HG03064 (cell line): Measurements from ENCODE around the gene TSPAN13.

Experiments
- ATAC-seq: cut with Tn5 transposase; IDR thresholded peaks from one replicate; pipeline ENCODE4 v1.9.1; 2021; ENCODE audit warnings: low read depth; ENCODE audit not compliant: unreplicated experiment

TSPAN13 gene

GRCh38 chr7:16810112-16810511, 56.6 kb downstream of the TSPAN13 start:
- no peak for ATAC-seq

- no peak for ATAC-seq
These were observed 57.0 kb downstream of the TSPAN13 start for GRCh38 chr7:16810573-16810972.

GRCh38 chr7:16811551-16811950, 58.0 kb downstream of the TSPAN13 start:
- no peak for ATAC-seq

- ATAC-seq: no peak
These were observed 59.1 kb downstream of the TSPAN13 start for GRCh38 chr7:16812542-16813231.

GRCh38 chr7:16813232-16813616, 59.7 kb downstream of the TSPAN13 start:
- no peak for ATAC-seq

- ATAC-seq: no peak
These were observed 61.4 kb downstream of the TSPAN13 start for GRCh38 chr7:16815001-16815400.

GRCh38 chr7:16816824-16817223, 63.3 kb downstream of the TSPAN13 start:
- no peak for ATAC-seq

GRCh38 chr7:16817536-16817935, 64.0 kb downstream of the TSPAN13 start:
- no peak for ATAC-seq

GRCh38 chr7:16818732-16819131, 65.2 kb downstream of the TSPAN13 start:
- no peak for ATAC-seq

GRCh38 chr7:16822029-16822428, 68.5 kb downstream of the TSPAN13 start:
- ATAC-seq: no peak

GRCh38 chr7:16826060-16826459, 72.5 kb downstream of the TSPAN13 start:
- no peak for ATAC-seq

- ATAC-seq: no peak
These were observed 79.8 kb downstream of the TSPAN13 start for GRCh38 chr7:16833373-16833772.
